HFFc6 (cell line): Measurements from ENCODE around the gene CCBE1. TPM values are rescaled to one million over a fixed set of nuclear protein-coding genes. Genes with fewer than 3 reads are reported as not detected.
"Not testable (repeated sequence)": the region's sequence is repeated elsewhere in the genome, so short reads cannot be mapped to it uniquely, and the experiment has no call there.

ENCODE experiments used
- DNase-seq: peaks from one replicate; pipeline ENCODE4 v3.0.0-alpha.2; 2018
- H3K27ac Mint-ChIP-seq: 2 replicates; pipeline ENCODE4 v1.8.0; 2020; ENCODE audit warnings: mild to moderate bottlenecking, mixed read lengths
- H3K27me3 Mint-ChIP-seq: 2 replicates; pipeline ENCODE4 v1.8.0; 2021; ENCODE audit warnings: mild to moderate bottlenecking, moderate library complexity, mixed read lengths; ENCODE audit not compliant: insufficient read depth
- H3K36me3 Mint-ChIP-seq: 2 replicates; pipeline ENCODE4 v1.8.0; 2021; ENCODE audit warnings: low read depth, mixed read lengths
- H3K4me1 Mint-ChIP-seq: 2 replicates; pipeline ENCODE4 v1.8.0; 2020; ENCODE audit warnings: low read depth, mixed read lengths
- H3K4me3 Mint-ChIP-seq: 2 replicates; pipeline ENCODE4 v1.8.0; 2020; ENCODE audit warnings: mild to moderate bottlenecking, moderate library complexity, mixed read lengths
- H3K9me3 Mint-ChIP-seq: 2 replicates; pipeline ENCODE4 v1.8.0; 2020; ENCODE audit warnings: mild to moderate bottlenecking, mixed read lengths
- CTCF ChIP-seq: fragments of 200-600 bp; sonication (generic); IDR thresholded peaks from 2 replicates; pipeline ENCODE4 v1.5.0; 2021; ENCODE audit warnings: antibody characterized with exemption, mild to moderate bottlenecking
- total RNA-seq, 6 experiments: library from RNA; stranded (reverse); fragmentation: NEBNext Ultra II Directional; extraction: Animal tissue kit (Norgen Biotek cat#: 25700); gene quantifications; 2 replicates in 1 of 6; 3 replicates in 5 of 6; pipeline ENCODE4 v1.2.3, GENCODE V29; 2021

CCBE1 gene
- total RNA-seq, 6 experiments from 2014 or later, result 161 to 223 (median 206) TPM

GRCh38 chr18:59715445-59715844 lies 18.2 kb upstream of the CCBE1 start:
- no peak for DNase-seq
- TF ChIP-seq CTCF, result no peak
- H3K27me3 Mint-ChIP-seq, result peaks cover 2% of the 10 kb centered on the region; the same call in 1 of the 2 replicates
- H3K9me3 Mint-ChIP-seq, result no peaks in the 10 kb centered on the region; the same call in none of the 2 replicates
- peak overlapping the region; percentile 80 for H3K27ac Mint-ChIP-seq
- H3K4me1 Mint-ChIP-seq, result peaks cover 63% of the 10 kb centered on the region
- peaks cover 25% of the 10 kb centered on the region for H3K36me3 Mint-ChIP-seq
- peak overlapping the region; percentile 49; the same call in 1 of the 2 replicates for H3K4me3 Mint-ChIP-seq

- H3K4me3 Mint-ChIP-seq, H3K9me3 Mint-ChIP-seq, DNase-seq, H3K27ac Mint-ChIP-seq, H3K27me3 Mint-ChIP-seq: not testable (repeated sequence)
- H3K4me1 Mint-ChIP-seq, result peaks cover 59% of the 10 kb centered on the region
- H3K36me3 Mint-ChIP-seq, result peaks cover 25% of the 10 kb centered on the region
Observed at GRCh38 chr18:59714096-59714495, 16.9 kb upstream of the CCBE1 start.

- H3K4me3 Mint-ChIP-seq, result no peak overlapping the region
- DNase-seq, result no peak
- TF ChIP-seq CTCF, result no peak
- no peaks in the 10 kb centered on the region; the same call in none of the 2 replicates for H3K9me3 Mint-ChIP-seq
- peaks cover 25% of the 10 kb centered on the region for H3K36me3 Mint-ChIP-seq
- no peak overlapping the region for H3K27ac Mint-ChIP-seq
- H3K27me3 Mint-ChIP-seq, result peaks cover 2% of the 10 kb centered on the region; the same call in 1 of the 2 replicates
- peaks cover 44% of the 10 kb centered on the region for H3K4me1 Mint-ChIP-seq
Observed at GRCh38 chr18:59712311-59712710, 15.1 kb upstream of the CCBE1 start.

GRCh38 chr18:59708988-59709387 lies 11.8 kb upstream of the CCBE1 start:
- no peak overlapping the region for H3K4me3 Mint-ChIP-seq
- H3K9me3 Mint-ChIP-seq, result no peaks in the 10 kb centered on the region
- no peak overlapping the region for H3K27ac Mint-ChIP-seq
- no peak for DNase-seq
- peaks cover 12% of the 10 kb centered on the region for H3K36me3 Mint-ChIP-seq
- peaks cover 2% of the 10 kb centered on the region; the same call in 1 of the 2 replicates for H3K27me3 Mint-ChIP-seq
- peaks cover 49% of the 10 kb centered on the region for H3K4me1 Mint-ChIP-seq
- no peak for TF ChIP-seq CTCF

- Mint-ChIP-seq H3K27ac (no peak overlapping the region), H3K4me1 (peaks cover 58% of the 10 kb centered on the region), H3K4me3 (no peak overlapping the region), H3K9me3 (no peaks in the 10 kb centered on the region), H3K36me3 (peaks cover 3% of the 10 kb centered on the region), H3K27me3 (peaks cover 2% of the 10 kb centered on the region; the same call in 1 of the 2 replicates)
- DNase-seq, result no peak
- no peak for TF ChIP-seq CTCF
Observed at GRCh38 chr18:59707306-59707705, 10.1 kb upstream of the CCBE1 start.

GRCh38 chr18:59706499-59706898 lies 9.3 kb upstream of the CCBE1 start:
- H3K9me3 Mint-ChIP-seq, result no peaks in the 10 kb centered on the region
- no peaks in the 10 kb centered on the region for H3K36me3 Mint-ChIP-seq
- TF ChIP-seq CTCF, result no peak
- H3K4me3 Mint-ChIP-seq, result no peak overlapping the region
- H3K4me1 Mint-ChIP-seq, result peaks cover 61% of the 10 kb centered on the region
- H3K27me3 Mint-ChIP-seq, result peaks cover 2% of the 10 kb centered on the region; the same call in 1 of the 2 replicates
- no peak for DNase-seq
- H3K27ac Mint-ChIP-seq, result no peak overlapping the region
